ENCODE measurements around the gene EXT2.

DNA sequence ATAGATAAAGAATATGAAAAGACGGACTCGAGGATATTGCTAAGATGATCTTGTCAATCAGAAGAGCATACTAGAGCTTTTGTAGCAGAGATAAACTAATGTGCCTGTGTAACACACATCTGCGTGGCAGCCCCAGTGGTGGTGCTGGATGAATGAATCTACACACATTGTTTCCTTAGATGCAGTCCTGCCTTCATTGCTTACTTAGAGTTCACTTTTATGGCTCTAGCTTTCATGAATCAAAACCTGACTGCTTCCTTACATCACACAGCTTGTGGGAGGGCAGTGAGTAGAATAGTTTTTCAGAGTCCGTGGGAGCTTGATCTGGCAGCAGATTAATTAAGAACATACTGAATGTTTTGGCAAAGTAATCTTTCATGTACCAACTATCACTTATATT is 83.7 kb downstream of the EXT2 start:
- TF ChIP-seq, protein P1, sequence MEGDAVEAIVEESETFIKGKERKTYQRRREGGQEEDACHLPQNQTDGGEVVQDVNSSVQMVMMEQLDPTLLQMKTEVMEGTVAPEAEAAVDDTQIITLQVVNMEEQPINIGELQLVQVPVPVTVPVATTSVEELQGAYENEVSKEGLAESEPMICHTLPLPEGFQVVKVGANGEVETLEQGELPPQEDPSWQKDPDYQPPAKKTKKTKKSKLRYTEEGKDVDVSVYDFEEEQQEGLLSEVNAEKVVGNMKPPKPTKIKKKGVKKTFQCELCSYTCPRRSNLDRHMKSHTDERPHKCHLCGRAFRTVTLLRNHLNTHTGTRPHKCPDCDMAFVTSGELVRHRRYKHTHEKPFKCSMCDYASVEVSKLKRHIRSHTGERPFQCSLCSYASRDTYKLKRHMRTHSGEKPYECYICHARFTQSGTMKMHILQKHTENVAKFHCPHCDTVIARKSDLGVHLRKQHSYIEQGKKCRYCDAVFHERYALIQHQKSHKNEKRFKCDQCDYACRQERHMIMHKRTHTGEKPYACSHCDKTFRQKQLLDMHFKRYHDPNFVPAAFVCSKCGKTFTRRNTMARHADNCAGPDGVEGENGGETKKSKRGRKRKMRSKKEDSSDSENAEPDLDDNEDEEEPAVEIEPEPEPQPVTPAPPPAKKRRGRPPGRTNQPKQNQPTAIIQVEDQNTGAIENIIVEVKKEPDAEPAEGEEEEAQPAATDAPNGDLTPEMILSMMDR (IDR thresholded peaks at IDR 0.05 in 2 of 3, conservative IDR thresholded peaks at IDR 0.05 in 1 of 3; ENCODE audit: borderline replicate concordance in 1 of 3, insufficient read depth in 1 of 3, low read depth in 2 of 3, low read length in 2 of 3), result no peak
- no peak for TF ChIP-seq EZH2 (IDR thresholded peaks at IDR 0.05)
- TF ChIP-seq FOSL1 (IDR thresholded peaks at IDR 0.05; ENCODE audit: low read depth), result no peak
- no peak for TF ChIP-seq SRF (IDR thresholded peaks at IDR 0.05; ENCODE audit: low read depth)
- no peak for TF ChIP-seq ZNF274 (IDR thresholded peaks at IDR 0.05; ENCODE audit: low read depth, low read length)
- TF ChIP-seq, protein P2, sequence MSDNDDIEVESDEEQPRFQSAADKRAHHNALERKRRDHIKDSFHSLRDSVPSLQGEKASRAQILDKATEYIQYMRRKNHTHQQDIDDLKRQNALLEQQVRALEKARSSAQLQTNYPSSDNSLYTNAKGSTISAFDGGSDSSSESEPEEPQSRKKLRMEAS (IDR thresholded peaks at IDR 0.05), result no peak
- TF ChIP-seq, protein P3, sequence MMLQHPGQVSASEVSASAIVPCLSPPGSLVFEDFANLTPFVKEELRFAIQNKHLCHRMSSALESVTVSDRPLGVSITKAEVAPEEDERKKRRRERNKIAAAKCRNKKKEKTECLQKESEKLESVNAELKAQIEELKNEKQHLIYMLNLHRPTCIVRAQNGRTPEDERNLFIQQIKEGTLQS (IDR thresholded peaks at IDR 0.05), result no peak
- no peak for TF ChIP-seq ZFX (IDR thresholded peaks at IDR 0.05)
- TF ChIP-seq SIN3A (IDR thresholded peaks at IDR 0.05; ENCODE audit: low read depth), result no peak
- TF ChIP-seq POLR2A (IDR thresholded peaks at IDR 0.05; ENCODE audit: borderline replicate concordance, extremely low read depth, insufficient read depth, insufficient read length), result no peak
- no peak for TF ChIP-seq POLR2AphosphoS5 (IDR thresholded peaks at IDR 0.05; ENCODE audit: low read depth, low read length)
- no peak for TF ChIP-seq EZH2phosphoT487 (IDR thresholded peaks at IDR 0.05; ENCODE audit: borderline replicate concordance)
- no peak for TF ChIP-seq TCF7L2 (IDR thresholded peaks at IDR 0.05; ENCODE audit: borderline replicate concordance, extremely low read depth, insufficient read depth, insufficient read length)
- TF ChIP-seq, protein P4, sequence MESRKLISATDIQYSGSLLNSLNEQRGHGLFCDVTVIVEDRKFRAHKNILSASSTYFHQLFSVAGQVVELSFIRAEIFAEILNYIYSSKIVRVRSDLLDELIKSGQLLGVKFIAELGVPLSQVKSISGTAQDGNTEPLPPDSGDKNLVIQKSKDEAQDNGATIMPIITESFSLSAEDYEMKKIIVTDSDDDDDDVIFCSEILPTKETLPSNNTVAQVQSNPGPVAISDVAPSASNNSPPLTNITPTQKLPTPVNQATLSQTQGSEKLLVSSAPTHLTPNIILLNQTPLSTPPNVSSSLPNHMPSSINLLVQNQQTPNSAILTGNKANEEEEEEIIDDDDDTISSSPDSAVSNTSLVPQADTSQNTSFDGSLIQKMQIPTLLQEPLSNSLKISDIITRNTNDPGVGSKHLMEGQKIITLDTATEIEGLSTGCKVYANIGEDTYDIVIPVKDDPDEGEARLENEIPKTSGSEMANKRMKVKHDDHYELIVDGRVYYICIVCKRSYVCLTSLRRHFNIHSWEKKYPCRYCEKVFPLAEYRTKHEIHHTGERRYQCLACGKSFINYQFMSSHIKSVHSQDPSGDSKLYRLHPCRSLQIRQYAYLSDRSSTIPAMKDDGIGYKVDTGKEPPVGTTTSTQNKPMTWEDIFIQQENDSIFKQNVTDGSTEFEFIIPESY (IDR thresholded peaks at IDR 0.05; ENCODE audit: extremely low read depth, insufficient replicate concordance, low read length), result no peak
